KG1 (cell line): Measurements from ENCODE around the gene DPM1.
A peak's percentile ranks its signal among the peaks of the same experiment; 100 is the strongest.

ENCODE experiments used
- DNase-seq: peaks from one replicate; lab custom pipeline; 2025; lab: John Stamatoyannopoulos, UW

DPM1 gene

GRCh38 chr20:50957798-50958614 is at the start of gene DPM1:
DPM1 (minus strand) TSS chr20:50958532; CDS start chr20:50958523, 9 bp downstream.
- no peak for DNase-seq

GRCh38 chr20:51005214-51005613 is 46.9 kb upstream of the DPM1 start:
- DNase-seq: no peak

- DNase-seq: no peak
Observed at GRCh38 chr20:51004781-51005180, 46.4 kb upstream of the DPM1 start.

DNA sequence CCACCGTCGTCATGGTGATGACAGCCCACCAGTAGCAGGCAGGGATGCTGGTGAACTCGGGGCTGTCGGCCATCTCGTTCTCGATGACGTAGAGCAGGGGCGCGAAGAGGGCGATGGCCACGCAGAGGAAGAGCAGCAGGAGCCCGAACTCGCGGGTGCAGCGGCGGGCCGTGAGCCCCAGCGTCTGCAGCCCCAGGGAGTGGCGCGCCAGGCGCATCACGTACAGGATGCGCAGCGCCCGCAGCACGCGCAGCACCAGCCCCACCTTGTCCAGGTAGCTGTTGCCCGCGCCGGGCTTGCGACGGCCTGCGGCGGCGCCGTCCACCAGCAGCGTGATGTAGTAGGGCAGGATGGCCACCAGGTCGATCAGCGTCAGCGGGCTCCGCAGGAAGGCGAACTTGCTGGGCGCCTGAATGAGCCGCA is 46.0 kb upstream of the DPM1 start:
- DNase-seq: no peak

GRCh38 chr20:51003753-51004152 is 45.4 kb upstream of the DPM1 start:
- no peak for DNase-seq

- no peak for DNase-seq
Observed at GRCh38 chr20:51002633-51003032, 44.3 kb upstream of the DPM1 start.

- no peak for DNase-seq
Observed at GRCh38 chr20:51001430-51002265, 43.3 kb upstream of the DPM1 start.

- DNase-seq: no peak
Observed at GRCh38 chr20:50999355-50999754, 41.0 kb upstream of the DPM1 start.

- no peak for DNase-seq
Observed at GRCh38 chr20:50996901-50997865, 38.9 kb upstream of the DPM1 start.

DNA sequence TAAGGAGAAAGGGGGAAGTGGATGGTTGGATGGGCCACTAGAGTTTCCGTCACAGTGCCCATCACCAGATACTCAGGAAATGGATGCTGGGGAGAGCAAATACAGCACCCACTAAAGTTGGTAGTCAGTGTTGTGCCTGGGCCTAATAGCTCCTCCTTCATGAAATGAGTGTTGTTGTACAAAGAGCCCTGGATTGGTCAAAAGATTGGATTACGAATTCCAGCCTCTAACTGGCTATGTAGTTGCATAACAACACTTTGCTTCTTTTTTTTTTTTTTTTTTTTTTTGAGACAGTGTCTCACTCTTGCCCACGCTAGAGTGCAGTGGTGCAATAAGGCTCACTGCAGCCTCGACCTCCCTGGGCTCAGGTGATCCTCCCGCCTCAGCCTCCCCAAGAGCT is 37.2 kb upstream of the DPM1 start:
- DNase-seq: no peak

GRCh38 chr20:50993876-50994275 is 35.5 kb upstream of the DPM1 start:
- no peak for DNase-seq

- peak; percentile 47 for DNase-seq
Observed at GRCh38 chr20:50992733-50993457, 34.6 kb upstream of the DPM1 start.

- DNase-seq: no peak
Observed at GRCh38 chr20:50992336-50992732, 34.0 kb upstream of the DPM1 start.

GRCh38 chr20:50991076-50991475 is 32.7 kb upstream of the DPM1 start:
- DNase-seq: no peak

GRCh38 chr20:50987493-50988210 is 29.3 kb upstream of the DPM1 start:
- DNase-seq: peak; percentile 25

- DNase-seq: no peak
Observed at GRCh38 chr20:50983321-50983720, 25.0 kb upstream of the DPM1 start.

- DNase-seq: no peak
Observed at GRCh38 chr20:50982363-50982762, 24.0 kb upstream of the DPM1 start.

- DNase-seq: no peak
Observed at GRCh38 chr20:50981714-50982048, 23.3 kb upstream of the DPM1 start.

GRCh38 chr20:50980851-50981713 is 22.8 kb upstream of the DPM1 start:
- peak; percentile 60 for DNase-seq
